ENCODE data around the gene TNFSF8. TPM values are rescaled to one million over a fixed set of nuclear protein-coding genes. Genes with fewer than 3 reads are reported as not detected.

TNFSF8 gene
- total RNA-seq, 1 experiment from 2014 or later: not detected

DNA sequence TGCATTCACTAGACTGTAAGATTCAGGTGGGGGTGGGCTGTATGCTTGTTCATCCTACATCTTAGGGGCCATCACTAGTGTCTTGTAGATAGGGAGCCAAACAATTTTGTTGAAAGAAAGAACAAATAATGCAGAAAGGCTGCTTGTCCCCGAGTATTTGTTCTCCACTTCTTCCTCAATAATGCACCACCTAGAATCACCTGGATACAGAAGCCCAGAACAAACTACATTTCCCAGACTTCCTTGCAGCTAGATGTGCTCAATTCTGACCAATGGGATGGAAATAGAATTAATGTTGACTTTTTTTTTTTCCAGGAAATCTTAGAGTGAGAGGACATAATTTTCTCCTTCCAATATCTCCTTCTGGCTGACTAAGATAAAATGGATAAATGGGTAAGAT lies 38.9 kb upstream of the TNFSF8 start:
- Histone ChIP-seq H3K9me2 (ENCODE audit: insufficient read depth) (no peaks in the 10 kb centered on the region), H2AFZ (no peak overlapping the region), H3K36me3 (ENCODE audit: low read depth) (no peaks in the 10 kb centered on the region), H3K9me3 (ENCODE audit: insufficient read depth, low read depth) (0 out of 2 replicates have a peak, but pooled peaks cover 3% of the 10 kb centered on the region), H3K4me3 (no peak overlapping the region), H3K27ac (no peak overlapping the region), H4K20me1 (ENCODE audit: insufficient read depth) (no peaks in the 10 kb centered on the region), H3K4me1 (replicated peaks; ENCODE audit: insufficient read depth) (no peaks in the 10 kb centered on the region), H3K79me2 (ENCODE audit: low read depth) (no peaks in the 10 kb centered on the region), H3K27me3 (ENCODE audit: insufficient read depth, low read depth) (peaks cover 4% of the 10 kb centered on the region; the same call in 1 of the 2 replicates), H3K4me2 (no peak overlapping the region), H3F3A (ENCODE audit: insufficient read depth, low read depth) (peaks cover 9% of the 10 kb centered on the region; the same call in 1 of the 2 replicates)
- no peak for DNase-seq
- ChIA-PET CTCF (no interaction called here), POLR2A (ENCODE audit: unreplicated experiment) (no interaction called here)
- no peak for TF ChIP-seq EZH2 (IDR thresholded peaks at IDR 0.05; ENCODE audit: low read depth)
- no peak for TF ChIP-seq CTCF (conservative IDR thresholded peaks at IDR 0.05)
- BruUV-seq (replicated peaks): no TSS peak
- intact Hi-C loops (cut with micrococcal nuclease; ENCODE audit: unreplicated experiment): no loop called here

GRCh38 chr9:114968671-114969070 lies 38.3 kb upstream of the TNFSF8 start:
- intact Hi-C loops (cut with micrococcal nuclease; ENCODE audit: unreplicated experiment): no loop called here
- Histone ChIP-seq H3K9me2 (ENCODE audit: insufficient read depth) (no peaks in the 10 kb centered on the region), H3F3A (ENCODE audit: insufficient read depth, low read depth) (peaks cover 9% of the 10 kb centered on the region; the same call in 1 of the 2 replicates), H3K36me3 (ENCODE audit: low read depth) (no peaks in the 10 kb centered on the region), H3K4me1 (replicated peaks; ENCODE audit: insufficient read depth) (no peaks in the 10 kb centered on the region), H3K27ac (no peak overlapping the region), H3K79me2 (ENCODE audit: low read depth) (no peaks in the 10 kb centered on the region), H4K20me1 (ENCODE audit: insufficient read depth) (no peaks in the 10 kb centered on the region), H3K4me3 (no peak overlapping the region), H3K9me3 (ENCODE audit: insufficient read depth, low read depth) (0 out of 2 replicates have a peak, but pooled peaks cover 5% of the 10 kb centered on the region), H2AFZ (no peak overlapping the region), H3K27me3 (ENCODE audit: insufficient read depth, low read depth) (peaks cover 4% of the 10 kb centered on the region; the same call in 1 of the 2 replicates), H3K4me2 (no peak overlapping the region)
- BruUV-seq (replicated peaks): no TSS peak
- DNase-seq: no peak
- CTCF ChIA-PET: no interaction called here
- TF ChIP-seq EZH2 (IDR thresholded peaks at IDR 0.05; ENCODE audit: low read depth) (no peak), CTCF (conservative IDR thresholded peaks at IDR 0.05) (no peak)
- POLR2A ChIA-PET (ENCODE audit: unreplicated experiment): no interaction called here

- CTCF ChIA-PET: no interaction called here
- Histone ChIP-seq H3F3A (ENCODE audit: insufficient read depth, low read depth) (peaks cover 9% of the 10 kb centered on the region; the same call in 1 of the 2 replicates), H3K9me3 (ENCODE audit: insufficient read depth, low read depth) (0 out of 2 replicates have a peak, but pooled peaks cover 8% of the 10 kb centered on the region), H3K27ac (no peak overlapping the region), H3K4me3 (no peak overlapping the region), H3K36me3 (ENCODE audit: low read depth) (no peaks in the 10 kb centered on the region), H4K20me1 (ENCODE audit: insufficient read depth) (no peaks in the 10 kb centered on the region), H3K4me1 (replicated peaks; ENCODE audit: insufficient read depth) (no peaks in the 10 kb centered on the region), H3K79me2 (ENCODE audit: low read depth) (no peaks in the 10 kb centered on the region), H3K4me2 (no peak overlapping the region), H2AFZ (no peak overlapping the region), H3K9me2 (ENCODE audit: insufficient read depth) (no peaks in the 10 kb centered on the region), H3K27me3 (ENCODE audit: insufficient read depth, low read depth) (peaks cover 8% of the 10 kb centered on the region; the same call in 1 of the 2 replicates)
- TF ChIP-seq EZH2 (IDR thresholded peaks at IDR 0.05; ENCODE audit: low read depth) (no peak), CTCF (conservative IDR thresholded peaks at IDR 0.05) (no peak)
- DNase-seq: no peak
- no TSS peak for BruUV-seq (replicated peaks)
- POLR2A ChIA-PET (ENCODE audit: unreplicated experiment): no interaction called here
- intact Hi-C loops (cut with micrococcal nuclease; ENCODE audit: unreplicated experiment): no loop called here
Observed at GRCh38 chr9:114965564-114965963, 35.2 kb upstream of the TNFSF8 start.

Measured in PC-9 (cell line).